Measurements from ENCODE around the gene TPRX2. TPM values are rescaled to one million over a fixed set of nuclear protein-coding genes. Genes with fewer than 3 reads are reported as not detected.

Gene TPRX2
- total and polyA plus RNA-seq, 12 donors = not detected

- 65 to 71% (median 68%) methylated on average over 7 of the region's 7 CpGs for WGBS, 4 donors
- intact Hi-C loops (cut with DNase I) = no loop called here
- Histone ChIP-seq H3K27me3 (no peaks in the 10 kb centered on the region), H3K9me3 (replicated peaks in 1 of 3) (no peaks in the 10 kb centered on the region), H3K27ac (peak overlapping the region; percentile 58 to 88 (median 78)), H3K36me3 (replicated peaks in 1 of 2) (no peaks in the 10 kb centered on the region), H3K4me1 (replicated peaks in 1 of 2) (peaks cover 17 to 23% of the 10 kb centered on the region in 2 donors), H3K4me3 (no peak overlapping the region)
- TF ChIP-seq CTCF (IDR thresholded peaks at IDR 0.05) (no peak), POLR2A (IDR thresholded peaks at IDR 0.05) (no peak)
- peak in 1 of 7 donors; percentile 18 for DNase-seq
Observed at GRCh38 chr19:47890865-47891621, 32.0 kb downstream of the TPRX2 start.

- DNase-seq = peak in 2 of 7 donors; percentile 28 to 41
- Histone ChIP-seq H3K4me3 (no peak overlapping the region), H3K9me3 (replicated peaks in 1 of 3) (no peaks in the 10 kb centered on the region), H3K27me3 (no peaks in the 10 kb centered on the region), H3K27ac (peak overlapping the region; percentile 58 to 88 (median 78)), H3K36me3 (replicated peaks in 1 of 2) (no peaks in the 10 kb centered on the region), H3K4me1 (replicated peaks in 1 of 2) (peaks cover 11 to 23% of the 10 kb centered on the region in 2 donors)
- TF ChIP-seq POLR2A (IDR thresholded peaks at IDR 0.05) (no peak), CTCF (IDR thresholded peaks at IDR 0.05) (no peak)
- WGBS, 4 donors = 17 to 32% (median 25%) methylated on average over 2 of the region's 2 CpGs
- intact Hi-C loops (cut with DNase I) = no loop called here
Observed at GRCh38 chr19:47891622-47891922, 32.5 kb downstream of the TPRX2 start.

- H3K36me3 ChIP-seq (replicated peaks in 1 of 2) = no peaks in the 10 kb centered on the region
- H3K4me1 ChIP-seq (replicated peaks in 1 of 2) = peaks cover 11 to 23% of the 10 kb centered on the region in 2 donors
- no peaks in the 10 kb centered on the region for H3K27me3 ChIP-seq
- H3K27ac ChIP-seq = peak overlapping the region; percentile 58 to 88 (median 78)
- 22 to 30% (median 27%) methylated on average over 7 of the region's 7 CpGs for WGBS, 4 donors
- TF ChIP-seq POLR2A (IDR thresholded peaks at IDR 0.05) (peak in 1 of 2 donors; percentile 77), CTCF (IDR thresholded peaks at IDR 0.05) (no peak)
- no peaks in the 10 kb centered on the region for H3K9me3 ChIP-seq (replicated peaks in 1 of 3)
- no peak overlapping the region for H3K4me3 ChIP-seq
- DNase-seq = peak; percentile 66 to 88 (median 81)
- intact Hi-C loops (cut with DNase I) = no loop called here
Observed at GRCh38 chr19:47891923-47892666, 33.1 kb downstream of the TPRX2 start.

GRCh38 chr19:47895165-47895782 is 36.2 kb downstream of the TPRX2 start:
- no peaks in the 10 kb centered on the region for H3K36me3 ChIP-seq (replicated peaks in 1 of 2)
- peak overlapping the region in 2 of 5 donors; percentile 43 to 45 for H3K27ac ChIP-seq
- no peaks in the 10 kb centered on the region for H3K27me3 ChIP-seq
- no peak overlapping the region for H3K4me3 ChIP-seq
- intact Hi-C loops (cut with DNase I) = no loop called here
- peak in 1 of 7 donors; percentile 34 for DNase-seq
- TF ChIP-seq CTCF (IDR thresholded peaks at IDR 0.05) = no peak
- TF ChIP-seq POLR2A (IDR thresholded peaks at IDR 0.05) = no peak
- peaks cover 11 to 23% of the 10 kb centered on the region in 2 donors for H3K4me1 ChIP-seq (replicated peaks in 1 of 2)
- WGBS, 4 donors = 81 to 87% (median 85%) methylated on average over 5 of the region's 5 CpGs
- H3K9me3 ChIP-seq (replicated peaks in 1 of 3) = no peaks in the 10 kb centered on the region
